Erythroblast (primary cell): ENCODE measurements around the gene LRMDA.

Experiments
- GATA1 ChIP-seq: IDR thresholded peaks from 2 replicates; pipeline ENCODE4 v1.6.1; 2011; ENCODE audit warnings: low read depth, mild to moderate bottlenecking, control low read depth, low read length, moderate library complexity
- POLR2A ChIP-seq: IDR thresholded peaks from 2 replicates; pipeline ENCODE4 v1.6.1; 2011; ENCODE audit warnings: mild to moderate bottlenecking, low read length

DNA sequence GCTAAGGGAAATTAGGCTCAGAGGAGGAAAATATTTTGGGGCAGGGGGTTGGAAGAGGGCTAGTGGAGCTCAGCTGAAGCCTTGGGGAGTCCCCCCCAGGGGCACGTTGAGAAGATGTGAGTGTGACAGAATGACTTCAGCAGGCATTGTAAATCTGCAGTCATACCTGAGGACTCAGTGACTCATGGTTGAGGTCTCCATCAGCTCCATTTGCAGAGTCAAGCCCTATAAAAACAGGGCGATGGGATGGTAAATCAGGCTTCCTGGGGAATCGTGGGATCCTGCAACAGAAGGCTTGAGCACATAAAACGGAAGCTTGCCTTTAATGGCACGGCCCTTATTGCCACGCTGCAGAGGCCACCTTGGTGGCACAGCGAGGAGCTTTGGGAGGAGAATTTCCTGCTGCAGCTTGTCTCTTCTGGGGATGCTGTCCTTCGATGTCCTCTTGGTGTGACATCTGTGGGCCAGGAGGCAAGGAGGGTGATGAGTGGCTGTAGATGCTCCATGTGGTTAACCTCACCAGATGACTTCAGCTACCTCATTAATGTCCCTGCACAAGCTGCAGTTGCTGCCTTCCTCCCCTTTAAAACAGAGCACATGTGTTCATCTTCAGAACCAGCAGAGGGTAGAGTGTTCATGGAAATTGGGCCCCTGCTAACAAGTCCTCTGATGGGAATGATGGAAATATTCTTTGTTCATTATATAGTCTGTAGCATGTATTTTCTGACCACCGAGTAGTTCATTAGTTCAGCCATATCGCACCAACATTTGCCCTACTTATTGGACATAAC lies 285.9 kb downstream of the LRMDA start:
- no peak for TF ChIP-seq POLR2A
- no peak for TF ChIP-seq GATA1
